H1 (cell line): ENCODE results near the gene DDR1. TPM values are rescaled to one million over a fixed set of nuclear protein-coding genes. Genes with fewer than 3 reads are reported as not detected.

Experiments used
- ASH2L ChIP-seq: fragments of 200-600, 300-600 bp; sonication (generic); IDR thresholded peaks from one replicate; pipeline ENCODE4 v1.7.1; 2017; ENCODE audit warnings: low read length
- BCL11A ChIP-seq, 2 experiments: IDR thresholded peaks; one replicate each; pipeline ENCODE4 v1.6.1; 2011; ENCODE audit warnings: low read depth in 2 of 2, low read length in 2 of 2, mild to moderate bottlenecking in 2 of 2
- CBX5 ChIP-seq: fragments of 300-800, 300-1000 bp; sonication (generic); IDR thresholded peaks from 2 replicates; pipeline ENCODE4 v1.7.1; 2016; ENCODE audit warnings: antibody characterized with exemption, low read length, low read depth
- CEBPB ChIP-seq: IDR thresholded peaks from 2 replicates; pipeline ENCODE4 v1.6.1; 2012; ENCODE audit warnings: low read depth, low read length
- CREB1 ChIP-seq: IDR thresholded peaks from 2 replicates; pipeline ENCODE4 v1.6.1; 2012; ENCODE audit warnings: inconsistent platforms
- EP300 ChIP-seq, 2 experiments: IDR thresholded peaks; 1 replicate in 1 of 2; 2 replicates in 1 of 2; pipeline ENCODE4 v1.6.1; 2011 to 2012; ENCODE audit warnings: low read depth in 2 of 2, low read length in 2 of 2, mild to moderate bottlenecking in 2 of 2, borderline replicate concordance in 1 of 2, inconsistent platforms in 1 of 2, moderate library complexity in 1 of 2
- GABPA ChIP-seq: IDR thresholded peaks from 2 replicates; pipeline ENCODE4 v1.6.1; 2011; ENCODE audit warnings: mild to moderate bottlenecking, low read length, moderate library complexity, borderline replicate concordance; ENCODE audit not compliant: insufficient read depth
- HDAC2 ChIP-seq, 2 experiments: fragments of 300-600 bp in 1 of 2; sonication (generic) in 1 of 2; IDR thresholded peaks; 2 replicates each; pipeline ENCODE4 v1.6.1; 2011 to 2012; ENCODE audit warnings: low read depth in 2 of 2, low read length in 2 of 2, mild to moderate bottlenecking in 2 of 2, moderate library complexity in 2 of 2, borderline replicate concordance in 1 of 2, inconsistent platforms in 1 of 2
- JUN ChIP-seq: IDR thresholded peaks from 2 replicates; pipeline ENCODE4 v1.6.1; 2011; ENCODE audit warnings: low read depth, mild to moderate bottlenecking, improper control_type of control experiment, low read length
- JUND ChIP-seq: IDR thresholded peaks from 2 replicates; pipeline ENCODE4 v1.6.1; 2011; ENCODE audit warnings: mild to moderate bottlenecking, improper control_type of control experiment, low read length
- KDM1A ChIP-seq: fragments of 200-600, 300-600 bp; sonication (generic); IDR thresholded peaks from 2 replicates; pipeline ENCODE4 v1.7.1; 2016; ENCODE audit warnings: mild to moderate bottlenecking, low read length, borderline replicate concordance
- KDM4A ChIP-seq: IDR thresholded peaks from one replicate; pipeline ENCODE4 v1.7.1; 2012; ENCODE audit warnings: low read depth, mild to moderate bottlenecking, moderate library complexity, low read length, inconsistent platforms; ENCODE audit not compliant: severe bottlenecking
- NRF1 ChIP-seq: IDR thresholded peaks from 2 replicates; pipeline ENCODE4 v1.6.1; 2011; ENCODE audit warnings: mild to moderate bottlenecking, low read depth, low read length, improper control_type of control experiment
- PHF8 ChIP-seq: fragments of 200-600 bp; sonication (generic); conservative IDR thresholded peaks from 2 replicates; pipeline ENCODE4 v1.7.1; 2012; ENCODE audit warnings: low read depth, mild to moderate bottlenecking, inconsistent platforms, low read length, moderate library complexity
- POLR2A ChIP-seq, 2 experiments: IDR thresholded peaks; 1 replicate in 1 of 2; 2 replicates in 1 of 2; pipeline ENCODE4 v1.6.1; 2011; ENCODE audit warnings: low read depth in 2 of 2, low read length in 2 of 2, mild to moderate bottlenecking in 2 of 2; ENCODE audit errors: control extremely low read depth in 1 of 2
- POU5F1 ChIP-seq: IDR thresholded peaks from 2 replicates; pipeline ENCODE4 v1.6.1; 2011; ENCODE audit warnings: low read depth, mild to moderate bottlenecking, low read length, moderate library complexity
- RAD21 ChIP-seq, 2 experiments: IDR thresholded peaks in 1 of 2; conservative IDR thresholded peaks in 1 of 2; 2 replicates each; pipeline ENCODE4 v1.6.1; 2011; ENCODE audit warnings: low read depth in 2 of 2, low read length in 2 of 2, improper control_type of control experiment in 1 of 2, inconsistent platforms in 1 of 2, mild to moderate bottlenecking in 1 of 2, moderate library complexity in 1 of 2
- RBBP5 ChIP-seq: IDR thresholded peaks from 2 replicates; pipeline ENCODE4 v1.7.1; 2012; ENCODE audit warnings: low read depth, mild to moderate bottlenecking, inconsistent platforms, low read length, moderate library complexity, borderline replicate concordance
- SAP30 ChIP-seq: fragments of 300-600 bp; sonication (generic); IDR thresholded peaks from 2 replicates; pipeline ENCODE4 v1.7.1; 2012; ENCODE audit warnings: low read length, moderate library complexity, mild to moderate bottlenecking, inconsistent platforms; ENCODE audit not compliant: insufficient read depth, insufficient replicate concordance
- SIX5 ChIP-seq: IDR thresholded peaks from 2 replicates; pipeline ENCODE4 v1.6.1; 2011; ENCODE audit warnings: mild to moderate bottlenecking, low read depth, low read length
- SP1 ChIP-seq: IDR thresholded peaks from 2 replicates; pipeline ENCODE4 v1.6.1; 2011; ENCODE audit warnings: low read depth, low read length
- SRF ChIP-seq: IDR thresholded peaks from 2 replicates; pipeline ENCODE4 v1.6.1; 2011; ENCODE audit warnings: mild to moderate bottlenecking, low read depth, low read length, moderate library complexity
- SUZ12 ChIP-seq: fragments of 200-600 bp; sonication (generic); IDR thresholded peaks from 2 replicates; pipeline ENCODE4 v1.6.1; 2012; ENCODE audit warnings: mild to moderate bottlenecking, inconsistent platforms, low read length, moderate library complexity, mixed read lengths
- TCF12 ChIP-seq: IDR thresholded peaks from 2 replicates; pipeline ENCODE4 v1.6.1; 2011; ENCODE audit warnings: low read depth, mild to moderate bottlenecking, low read length
- polyA plus RNA-seq, 7 experiments: library from polyadenylated mRNA; depleted of rRNA in 3 of 7; stranded (reverse) in 5 of 7; unstranded in 2 of 7; fragments of >200 nt in 5 of 7; fragments of 200-250 nt in 2 of 7; gene quantifications; 1 replicate in 5 of 7; 2 replicates in 1 of 7; 4 replicates in 1 of 7; pipeline versions ENCODE4 v1.2.1 to v1.2.3, GENCODE V29; 2011 to 2013; ENCODE audit warnings: missing spikeins in 2 of 7, mixed read lengths in 2 of 7
- total RNA-seq: library from RNA; stranded (reverse); fragmentation: NEBNext Ultra II Directional; extraction: Animal tissue kit (Norgen Biotek cat#: 25700); gene quantifications from 2 replicates; pipeline ENCODE4 v1.2.1, GENCODE V29; 2021

The DDR1 gene
- total and polyA plus RNA-seq, 2 of the 8 experiments (the other 6 are each of a cell fraction or from before 2014, with no cell fraction given): 99.4 to 181 TPM

DNA sequence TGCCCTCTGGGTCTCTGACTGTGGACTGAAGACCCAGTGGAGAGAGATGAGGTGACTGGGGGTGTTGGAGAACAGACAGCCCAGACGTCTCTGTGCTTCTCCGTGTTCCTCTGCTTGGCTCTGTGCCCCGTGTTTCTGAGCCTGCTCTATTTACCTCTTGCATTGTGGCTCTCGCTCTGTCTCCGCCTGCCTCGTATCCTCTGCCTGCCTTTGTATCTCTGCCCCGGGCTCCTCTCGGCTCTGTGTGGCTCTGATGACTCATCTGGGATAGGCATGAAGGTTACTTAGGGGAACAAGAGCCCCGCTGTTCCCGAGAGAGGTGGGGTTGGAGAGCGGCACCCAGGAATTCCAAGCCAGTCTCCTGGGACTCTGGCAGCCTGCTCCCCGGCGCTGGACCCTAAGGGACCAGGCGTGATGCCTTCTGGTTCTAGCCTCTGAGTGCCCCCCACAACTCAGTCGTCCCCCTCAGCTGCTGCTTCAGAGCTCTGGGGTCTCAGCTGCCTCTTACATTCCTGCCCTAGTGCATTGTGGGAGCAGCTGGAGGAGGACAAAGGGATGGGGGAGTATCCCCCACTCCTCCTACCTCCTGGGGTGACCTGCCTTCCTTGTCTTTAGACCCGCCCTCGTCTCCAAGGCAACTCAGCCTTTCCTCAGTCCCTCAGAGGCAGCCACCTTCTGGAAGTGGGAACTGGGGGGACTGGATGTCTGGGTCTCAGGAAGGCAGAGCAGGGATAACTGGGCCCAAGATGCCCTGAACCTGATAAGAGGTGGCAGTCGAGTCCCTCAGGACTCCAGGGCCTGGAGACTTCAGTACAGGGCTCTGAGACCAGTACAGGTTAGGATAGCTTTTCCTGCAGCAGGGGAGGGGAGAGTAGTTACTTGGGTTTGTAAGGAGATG is 1.9 kb downstream of the DDR1 start (continued):
- TF ChIP-seq POLR2A (IDR thresholded peaks at IDR 0.05; ENCODE audit: control extremely low read depth in 1 of 2, low read depth in 2 of 2, low read length in 2 of 2): peak in 1 of 2 experiments; percentile 86; a peak in 2 of 3 replicates
- no peak for TF ChIP-seq JUN
- no peak for TF ChIP-seq GABPA
- TF ChIP-seq ASH2L: peak; percentile 78
- TF ChIP-seq BCL11A (IDR thresholded peaks at IDR 0.05; ENCODE audit: low read depth in 2 of 2, low read length in 2 of 2): no peak
- TF ChIP-seq CREB1: no peak; the same call in 1 of the 2 replicates
- 0 out of 2 replicates have a peak, but pooled peaks have one; percentile 38 for TF ChIP-seq PHF8
- TF ChIP-seq HDAC2 (IDR thresholded peaks at IDR 0.05; ENCODE audit: borderline replicate concordance in 1 of 2, low read depth in 2 of 2, low read length in 2 of 2): no peak
- TF ChIP-seq EP300 (IDR thresholded peaks at IDR 0.05; ENCODE audit: borderline replicate concordance in 1 of 2, low read depth in 2 of 2, low read length in 2 of 2): peak in 1 of 2 experiments; percentile 65; a peak in 1 of 3 replicates
- no peak for TF ChIP-seq SRF
- no peak for TF ChIP-seq SIX5
- no peak for TF ChIP-seq CEBPB
- TF ChIP-seq SUZ12: no peak
- no peak for TF ChIP-seq CBX5
- peak; percentile 94 for TF ChIP-seq JUND
- TF ChIP-seq POU5F1: no peak
- TF ChIP-seq RBBP5: peak; percentile 63; the same call in 1 of the 2 replicates
- peak; percentile 68 for TF ChIP-seq SAP30
- no peak; the same call in 1 of the 2 replicates for TF ChIP-seq TCF12
- no peak for TF ChIP-seq NRF1
- TF ChIP-seq KDM1A: no peak
- TF ChIP-seq KDM4A: no peak
- TF ChIP-seq SP1: peak; percentile 68; the same call in 1 of the 2 replicates
- TF ChIP-seq RAD21 (IDR thresholded peaks at IDR 0.05 in 1 of 2, conservative IDR thresholded peaks at IDR 0.05 in 1 of 2; ENCODE audit: low read depth in 2 of 2, low read length in 2 of 2): no peak; a peak in 1 of 4 replicates
